NCI-H2107 treated with DMSO at 0.1 percent for 48 hours (cell line): Measurements from ENCODE around the gene NCDN.
"Not testable (repeated sequence)": the region's sequence is repeated elsewhere in the genome, so short reads cannot be mapped to it uniquely, and the experiment has no call there.

Source experiments
- DNase-seq: peaks from one replicate; lab custom pipeline; 2025; ENCODE audit not compliant: unreplicated experiment; lab: John Stamatoyannopoulos, UW

Gene NCDN

GRCh38 chr1:35568975-35569395, 11.4 kb downstream of the NCDN start:
- peak; percentile 61 for DNase-seq

GRCh38 chr1:35569936-35570335, 12.3 kb downstream of the NCDN start:
- no peak for DNase-seq

- no peak for DNase-seq
These were observed 13.1 kb downstream of the NCDN start for GRCh38 chr1:35570589-35571137.

GRCh38 chr1:35571263-35571662, 13.7 kb downstream of the NCDN start:
- no peak for DNase-seq

- DNase-seq = no peak
These were observed 14.7 kb downstream of the NCDN start for GRCh38 chr1:35572296-35572695.

- DNase-seq = no peak
These were observed 15.9 kb downstream of the NCDN start, which contains the start of gene TFAP2E for GRCh38 chr1:35573198-35574124. TSS of gene TFAP2E (plus strand) at chr1:35573314. CDS start at chr1:35573578, 264 bp downstream.

GRCh38 chr1:35574125-35574654, 16.6 kb downstream of the NCDN start:
- DNase-seq = no peak

- DNase-seq = no peak
These were observed 17.2 kb downstream of the NCDN start for GRCh38 chr1:35574655-35575415.

- no peak for DNase-seq
These were observed 17.9 kb downstream of the NCDN start for GRCh38 chr1:35575416-35575958.

GRCh38 chr1:35576061-35576765, 18.6 kb downstream of the NCDN start:
- DNase-seq = no peak

- not testable (repeated sequence) for DNase-seq
These were observed 19.1 kb downstream of the NCDN start for GRCh38 chr1:35576766-35577070.

- DNase-seq = no peak
These were observed 19.7 kb downstream of the NCDN start for GRCh38 chr1:35577071-35577998.

GRCh38 chr1:35580949-35581388, 23.4 kb downstream of the NCDN start:
- DNase-seq = no peak

GRCh38 chr1:35581621-35582020, 24.0 kb downstream of the NCDN start:
- DNase-seq = not testable (repeated sequence)

- DNase-seq = no peak
These were observed 27.7 kb downstream of the NCDN start for GRCh38 chr1:35585281-35585680.

- not testable (repeated sequence) for DNase-seq
These were observed 28.2 kb downstream of the NCDN start for GRCh38 chr1:35585805-35586204.

- no peak for DNase-seq
These were observed 29.2 kb downstream of the NCDN start for GRCh38 chr1:35586808-35587207.

- DNase-seq = no peak
These were observed 30.1 kb downstream of the NCDN start for GRCh38 chr1:35587736-35588135.

GRCh38 chr1:35588197-35588910, 30.8 kb downstream of the NCDN start:
- DNase-seq = no peak
